ENCODE results near the gene CDC42BPA.

DNA sequence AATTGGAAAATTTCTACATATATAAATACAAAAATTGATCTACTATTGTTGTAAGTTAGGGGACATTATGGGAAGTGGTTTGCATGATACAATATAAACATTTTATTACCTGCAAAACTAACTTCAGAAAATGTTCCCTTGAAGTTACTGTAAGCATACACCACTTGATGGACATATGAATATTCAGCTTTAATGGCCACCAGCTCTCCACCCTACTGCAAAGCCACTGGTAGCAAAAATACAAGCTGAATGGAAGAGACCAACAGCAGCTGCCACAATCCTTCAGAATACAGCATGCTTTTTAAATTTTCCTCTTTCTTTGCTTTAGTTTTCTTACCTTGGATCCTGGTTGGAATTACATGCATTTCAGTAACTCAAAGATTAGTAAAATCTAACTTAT, 308.4 kb downstream of the CDC42BPA start:
- TF ChIP-seq, protein P1, sequence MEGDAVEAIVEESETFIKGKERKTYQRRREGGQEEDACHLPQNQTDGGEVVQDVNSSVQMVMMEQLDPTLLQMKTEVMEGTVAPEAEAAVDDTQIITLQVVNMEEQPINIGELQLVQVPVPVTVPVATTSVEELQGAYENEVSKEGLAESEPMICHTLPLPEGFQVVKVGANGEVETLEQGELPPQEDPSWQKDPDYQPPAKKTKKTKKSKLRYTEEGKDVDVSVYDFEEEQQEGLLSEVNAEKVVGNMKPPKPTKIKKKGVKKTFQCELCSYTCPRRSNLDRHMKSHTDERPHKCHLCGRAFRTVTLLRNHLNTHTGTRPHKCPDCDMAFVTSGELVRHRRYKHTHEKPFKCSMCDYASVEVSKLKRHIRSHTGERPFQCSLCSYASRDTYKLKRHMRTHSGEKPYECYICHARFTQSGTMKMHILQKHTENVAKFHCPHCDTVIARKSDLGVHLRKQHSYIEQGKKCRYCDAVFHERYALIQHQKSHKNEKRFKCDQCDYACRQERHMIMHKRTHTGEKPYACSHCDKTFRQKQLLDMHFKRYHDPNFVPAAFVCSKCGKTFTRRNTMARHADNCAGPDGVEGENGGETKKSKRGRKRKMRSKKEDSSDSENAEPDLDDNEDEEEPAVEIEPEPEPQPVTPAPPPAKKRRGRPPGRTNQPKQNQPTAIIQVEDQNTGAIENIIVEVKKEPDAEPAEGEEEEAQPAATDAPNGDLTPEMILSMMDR (conservative IDR thresholded peaks at IDR 0.05; ENCODE audit: low read depth, low read length) = no peak
- TF ChIP-seq EZH2 (IDR thresholded peaks at IDR 0.05; ENCODE audit: low read length, unreplicated experiment) (no peak), EZH2phosphoT487 (IDR thresholded peaks at IDR 0.05; ENCODE audit: borderline replicate concordance, low read length) (no peak)
